Loucy (cell line): ENCODE measurements around the gene SORCS2.

Experiments used
- EZH2phosphoT487 ChIP-seq: fragments of 200-600 bp; IDR thresholded peaks from 2 replicates; pipeline ENCODE4 v1.6.1; 2018; ENCODE audit warnings: antibody characterized with exemption, mild to moderate bottlenecking, moderate library complexity, borderline replicate concordance
- TF ChIP-seq, protein P1 (sequence below): fragments of 200-600 bp; sonication (generic); conservative IDR thresholded peaks from 2 replicates; pipeline ENCODE4 v1.5.1; 2014; ENCODE audit warnings: mild to moderate bottlenecking, antibody characterized with exemption, low read length

DNA sequence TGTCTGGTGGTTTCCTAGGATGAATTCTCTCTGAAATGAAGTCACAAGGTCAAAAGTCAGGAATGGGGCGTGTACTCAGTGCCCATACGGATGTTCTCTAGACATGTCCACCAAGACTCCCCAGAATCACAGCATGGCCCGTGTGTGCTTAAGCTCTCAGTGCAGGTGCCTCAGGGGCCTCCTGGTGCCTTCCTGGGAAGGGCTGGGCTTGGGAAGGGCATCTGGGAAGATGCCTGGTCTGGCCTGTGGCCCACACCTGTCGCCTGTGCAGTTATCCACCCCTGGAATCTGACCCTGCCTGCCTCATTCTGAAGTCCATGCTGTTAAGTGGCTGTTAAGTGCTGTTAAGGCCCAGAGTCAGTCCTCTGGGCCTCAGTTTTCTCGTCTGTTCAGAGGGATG is 31.2 kb downstream of the SORCS2 start:
- TF ChIP-seq, protein P1, sequence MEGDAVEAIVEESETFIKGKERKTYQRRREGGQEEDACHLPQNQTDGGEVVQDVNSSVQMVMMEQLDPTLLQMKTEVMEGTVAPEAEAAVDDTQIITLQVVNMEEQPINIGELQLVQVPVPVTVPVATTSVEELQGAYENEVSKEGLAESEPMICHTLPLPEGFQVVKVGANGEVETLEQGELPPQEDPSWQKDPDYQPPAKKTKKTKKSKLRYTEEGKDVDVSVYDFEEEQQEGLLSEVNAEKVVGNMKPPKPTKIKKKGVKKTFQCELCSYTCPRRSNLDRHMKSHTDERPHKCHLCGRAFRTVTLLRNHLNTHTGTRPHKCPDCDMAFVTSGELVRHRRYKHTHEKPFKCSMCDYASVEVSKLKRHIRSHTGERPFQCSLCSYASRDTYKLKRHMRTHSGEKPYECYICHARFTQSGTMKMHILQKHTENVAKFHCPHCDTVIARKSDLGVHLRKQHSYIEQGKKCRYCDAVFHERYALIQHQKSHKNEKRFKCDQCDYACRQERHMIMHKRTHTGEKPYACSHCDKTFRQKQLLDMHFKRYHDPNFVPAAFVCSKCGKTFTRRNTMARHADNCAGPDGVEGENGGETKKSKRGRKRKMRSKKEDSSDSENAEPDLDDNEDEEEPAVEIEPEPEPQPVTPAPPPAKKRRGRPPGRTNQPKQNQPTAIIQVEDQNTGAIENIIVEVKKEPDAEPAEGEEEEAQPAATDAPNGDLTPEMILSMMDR, result no peak
- no peak for TF ChIP-seq EZH2phosphoT487
